ENCODE measurements around the gene PHETA1. TPM values are rescaled to one million over a fixed set of nuclear protein-coding genes. Genes with fewer than 3 reads are reported as not detected.

Gene PHETA1
- total and polyA plus RNA-seq, 10 of the 15 experiments (the other 5 are each of a cell fraction or from before 2014, with no cell fraction given): 0.02 to 1.3 (median 0.51) TPM; not detected in 1

DNA sequence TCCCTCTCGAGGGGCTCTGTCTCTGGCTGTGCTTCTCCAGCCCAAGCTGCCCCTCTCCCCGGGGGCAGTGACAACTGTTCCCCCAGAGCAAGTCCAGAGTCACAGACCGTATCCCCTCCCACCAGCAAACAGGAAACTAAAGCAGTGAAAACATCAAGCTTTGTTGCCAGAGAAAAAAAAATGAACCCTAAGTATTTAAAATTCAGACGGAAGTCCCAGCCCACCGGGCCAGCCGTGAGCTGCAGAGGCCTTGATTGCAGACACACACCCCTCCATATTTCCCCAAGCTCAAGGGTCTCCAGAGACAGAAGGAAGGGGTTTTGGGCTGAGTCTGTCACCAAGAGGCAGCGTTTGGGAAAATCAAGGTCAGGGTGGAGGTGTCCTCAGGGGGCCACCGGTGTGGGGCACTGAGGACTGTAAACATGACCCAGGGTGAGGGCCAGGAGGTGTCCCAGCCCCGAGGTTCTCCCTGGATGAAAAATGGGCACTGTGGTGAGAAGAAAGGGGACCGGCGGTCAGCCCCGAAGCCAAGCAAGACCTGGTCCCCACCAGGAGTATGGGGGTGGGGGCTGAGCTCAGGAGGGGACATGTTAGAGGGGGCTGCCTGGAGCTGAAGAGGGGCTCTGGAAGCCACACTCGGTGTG lies 7.7 kb downstream of the PHETA1 start:
- SMC1A ChIA-PET (ENCODE audit: uncharacterized antibody, unreplicated experiment): no interaction called here
- H3K79me2 ChIP-seq (ENCODE audit: control insufficient read depth, insufficient read depth, low read length): no peaks in the 10 kb centered on the region
- no peak overlapping the region for H3K27ac ChIP-seq (ENCODE audit: control insufficient read depth, insufficient read depth)
- ATAC-seq: no peak
- FAIRE-seq: no peak
- H3K36me3 ChIP-seq (ENCODE audit: control insufficient read depth in 2 of 2, insufficient read depth in 2 of 2, low read length in 1 of 2): no peaks in the 10 kb centered on the region
- 56% methylated on average over 13 of the region's 13 CpGs for WGBS (ENCODE audit: insufficient coverage, insufficient replicate concordance, low lambda C conversion rate, missing lambda C conversion rate)
- no peaks in the 10 kb centered on the region for H3K4me1 ChIP-seq (ENCODE audit: control insufficient read depth, insufficient read depth, low read length)
- CTCF ChIA-PET: interaction anchor here (0.6 kb wide), 1 partner anchor 276 kb away, joined by 3 read pairs; no protein-coding TSS in a partner anchor
- no peaks in the 10 kb centered on the region for H4K20me1 ChIP-seq (ENCODE audit: control insufficient read depth, insufficient read depth)
- POLR2A ChIA-PET: no interaction called here
- intact Hi-C loops (cut with micrococcal nuclease; ENCODE audit: unreplicated experiment) (no loop called here), in situ Hi-C loops (cut with MboI) (no loop called here)
- H3K4me2 ChIP-seq (ENCODE audit: control insufficient read depth, insufficient read depth): no peak overlapping the region
- no peak overlapping the region for H3K4me3 ChIP-seq
- no peak overlapping the region for H2AFZ ChIP-seq (ENCODE audit: control insufficient read depth, low read depth, low read length)
- no TSS peak for BruUV-seq (replicated peaks)
- H3K27me3 ChIP-seq (replicated peaks in 1 of 2; ENCODE audit: control insufficient read depth in 2 of 2, insufficient read depth in 2 of 2, low read length in 1 of 2): no peaks in the 10 kb centered on the region; a peak in 1 of 4 replicates
- H3K9ac ChIP-seq (ENCODE audit: control insufficient read depth, insufficient read depth, low read length): no peak overlapping the region
- no peak for DNase-seq (ENCODE audit: low read depth, low spot score)
- TF ChIP-seq HDGF (IDR thresholded peaks at IDR 0.05) (no peak), ZNF217 (IDR thresholded peaks at IDR 0.05) (no peak), MXI1 (IDR thresholded peaks at IDR 0.05; ENCODE audit: low read depth, low read length) (no peak), PAX8 (IDR thresholded peaks at IDR 0.05) (no peak), POLR2AphosphoS2 (IDR thresholded peaks at IDR 0.05; ENCODE audit: low read depth, low read length) (no peak), MYB (IDR thresholded peaks at IDR 0.05; ENCODE audit: borderline replicate concordance, low read depth, low read length) (no peak)
- H3K9me3 ChIP-seq (replicated peaks; ENCODE audit: control insufficient read depth, insufficient read depth, low read length): no peaks in the 10 kb centered on the region
- RAD21 ChIA-PET (ENCODE audit: unreplicated experiment): no interaction called here

DNA sequence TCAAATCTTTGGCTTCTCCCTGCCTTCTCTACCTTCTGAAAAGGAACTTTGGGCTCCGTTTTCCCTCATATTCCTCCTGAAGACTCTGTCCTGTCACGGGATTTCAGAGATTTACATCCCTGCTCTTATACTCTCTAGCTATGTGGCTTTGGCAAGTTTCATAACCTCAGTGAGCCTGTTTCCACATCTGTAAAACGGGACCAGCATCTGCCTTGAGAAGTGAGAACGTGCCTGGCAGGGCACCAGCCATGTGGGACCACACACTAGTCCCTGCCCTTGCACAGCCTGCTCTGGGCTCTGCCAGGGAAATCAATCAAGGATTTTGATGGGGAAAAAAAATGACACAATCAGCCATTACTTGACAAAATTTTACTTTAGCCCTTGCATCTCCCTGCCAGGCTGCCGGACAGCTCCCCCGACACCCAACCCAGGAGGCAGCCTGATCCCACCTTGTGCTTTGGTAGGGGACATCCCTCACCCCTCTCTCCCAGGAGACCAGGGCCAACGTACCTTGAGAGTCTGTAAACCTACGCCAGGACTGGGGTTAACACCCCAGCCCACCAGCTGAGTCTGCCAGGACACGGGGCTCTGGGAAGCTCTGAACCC lies 8.5 kb downstream of the PHETA1 start:
- Histone ChIP-seq H3K27ac (ENCODE audit: control insufficient read depth, insufficient read depth) (no peak overlapping the region), H3K27me3 (replicated peaks in 1 of 2; ENCODE audit: control insufficient read depth in 2 of 2, insufficient read depth in 2 of 2, low read length in 1 of 2) (no peaks in the 10 kb centered on the region; a peak in 1 of 4 replicates), H3K4me3 (no peak overlapping the region), H3K79me2 (ENCODE audit: control insufficient read depth, insufficient read depth, low read length) (no peaks in the 10 kb centered on the region), H3K36me3 (ENCODE audit: control insufficient read depth in 2 of 2, insufficient read depth in 2 of 2, low read length in 1 of 2) (no peaks in the 10 kb centered on the region), H3K9me3 (replicated peaks; ENCODE audit: control insufficient read depth, insufficient read depth, low read length) (no peaks in the 10 kb centered on the region), H3K9ac (ENCODE audit: control insufficient read depth, insufficient read depth, low read length) (no peak overlapping the region), H2AFZ (ENCODE audit: control insufficient read depth, low read depth, low read length) (no peak overlapping the region), H4K20me1 (ENCODE audit: control insufficient read depth, insufficient read depth) (no peaks in the 10 kb centered on the region), H3K4me2 (ENCODE audit: control insufficient read depth, insufficient read depth) (no peak overlapping the region), H3K4me1 (ENCODE audit: control insufficient read depth, insufficient read depth, low read length) (peaks cover 3% of the 10 kb centered on the region)
- intact Hi-C loops (cut with micrococcal nuclease; ENCODE audit: unreplicated experiment) (no loop called here), in situ Hi-C loops (cut with MboI) (no loop called here)
- CTCF ChIA-PET: no interaction called here
- ATAC-seq (no peak), DNase-seq (ENCODE audit: low read depth, low spot score) (no peak), FAIRE-seq (no peak)
- 29% methylated on average over 9 of the region's 9 CpGs for WGBS (ENCODE audit: insufficient coverage, insufficient replicate concordance, low lambda C conversion rate, missing lambda C conversion rate)
- SMC1A ChIA-PET (ENCODE audit: uncharacterized antibody, unreplicated experiment): no interaction called here
- POLR2A ChIA-PET: no interaction called here
- RAD21 ChIA-PET (ENCODE audit: unreplicated experiment): no interaction called here
- no TSS peak for BruUV-seq (replicated peaks)
- TF ChIP-seq CBX5 (IDR thresholded peaks at IDR 0.05; ENCODE audit: low read depth) (no peak), GATAD2B (conservative IDR thresholded peaks at IDR 0.05; ENCODE audit: low read depth) (no peak), MEF2B (IDR thresholded peaks at IDR 0.05; ENCODE audit: partially characterized antibody, poor library complexity, severe bottlenecking) (no peak), FOXM1 (IDR thresholded peaks at IDR 0.05; ENCODE audit: low read depth, low read length) (no peak), SMARCA5 (IDR thresholded peaks at IDR 0.05) (no peak), CHD1 (IDR thresholded peaks at IDR 0.05; ENCODE audit: low read depth, low read length) (no peak), RCOR1 (conservative IDR thresholded peaks at IDR 0.05; ENCODE audit: low read depth, low read length) (no peak), ATF7 (IDR thresholded peaks at IDR 0.05; ENCODE audit: low read depth) (no peak), ZZZ3 (IDR thresholded peaks at IDR 0.05; ENCODE audit: control insufficient read depth, insufficient read length, low read depth) (no peak)
- TF ChIP-seq, protein P1, sequence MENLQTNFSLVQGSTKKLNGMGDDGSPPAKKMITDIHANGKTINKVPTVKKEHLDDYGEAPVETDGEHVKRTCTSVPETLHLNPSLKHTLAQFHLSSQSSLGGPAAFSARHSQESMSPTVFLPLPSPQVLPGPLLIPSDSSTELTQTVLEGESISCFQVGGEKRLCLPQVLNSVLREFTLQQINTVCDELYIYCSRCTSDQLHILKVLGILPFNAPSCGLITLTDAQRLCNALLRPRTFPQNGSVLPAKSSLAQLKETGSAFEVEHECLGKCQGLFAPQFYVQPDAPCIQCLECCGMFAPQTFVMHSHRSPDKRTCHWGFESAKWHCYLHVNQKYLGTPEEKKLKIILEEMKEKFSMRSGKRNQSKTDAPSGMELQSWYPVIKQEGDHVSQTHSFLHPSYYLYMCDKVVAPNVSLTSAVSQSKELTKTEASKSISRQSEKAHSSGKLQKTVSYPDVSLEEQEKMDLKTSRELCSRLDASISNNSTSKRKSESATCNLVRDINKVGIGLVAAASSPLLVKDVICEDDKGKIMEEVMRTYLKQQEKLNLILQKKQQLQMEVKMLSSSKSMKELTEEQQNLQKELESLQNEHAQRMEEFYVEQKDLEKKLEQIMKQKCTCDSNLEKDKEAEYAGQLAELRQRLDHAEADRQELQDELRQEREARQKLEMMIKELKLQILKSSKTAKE (IDR thresholded peaks at IDR 0.05; ENCODE audit: low read depth, poor library complexity, severe bottlenecking): no peak

Data from GM12878 (cell line).